GM23338 (cell line): ENCODE results near the gene TREM2. TPM values are rescaled to one million over a fixed set of nuclear protein-coding genes. Genes with fewer than 3 reads are reported as not detected.

Experiments used
- ATAC-seq: fragments of 200-7000 bp; cut with Tn5 transposase; 3 replicates; pipeline ENCODE4 v1.9.1; 2020
- DNase-seq: peaks from one replicate; pipeline ENCODE4 v3.0.0-alpha.2; 2015; ENCODE audit warnings: low spot score
- H2AFZ ChIP-seq: fragments of 200-600 bp; sonication (generic); 2 replicates; pipeline ENCODE4 v1.8.0; 2016; ENCODE audit warnings: antibody characterized with exemption, mild to moderate bottlenecking, moderate library complexity
- H3F3A ChIP-seq: fragments of 200-600 bp; sonication (generic); replicated peaks from 2 replicates; pipeline ENCODE4 v1.8.0; 2017; ENCODE audit warnings: antibody characterized with exemption, mixed run types, low read depth
- H3K27ac ChIP-seq: fragments of 200-600 bp; sonication (generic); 2 replicates; pipeline ENCODE4 v1.6.1; 2016; ENCODE audit warnings: low read depth
- H3K27me3 ChIP-seq: fragments of 200-600 bp; sonication (generic); 2 replicates; pipeline ENCODE4 v1.8.0; 2016; ENCODE audit warnings: mild to moderate bottlenecking, mixed run types, moderate library complexity; ENCODE audit not compliant: insufficient read depth
- H3K36me3 ChIP-seq: fragments of 200-600 bp; sonication (generic); 2 replicates; pipeline ENCODE4 v1.8.0; 2016; ENCODE audit warnings: mild to moderate bottlenecking; ENCODE audit not compliant: insufficient read depth
- H3K4me1 ChIP-seq: fragments of 200-600 bp; sonication (generic); 2 replicates; pipeline ENCODE4 v1.8.0; 2016; ENCODE audit warnings: mild to moderate bottlenecking, moderate library complexity; ENCODE audit not compliant: insufficient read depth
- H3K4me2 ChIP-seq: fragments of 200-600 bp; sonication (generic); 2 replicates; pipeline ENCODE4 v1.7.1; 2017; ENCODE audit warnings: mixed run types
- H3K4me3 ChIP-seq: fragments of 200-600 bp; sonication (generic); 2 replicates; pipeline ENCODE4 v1.6.1; 2016; ENCODE audit warnings: mixed run types
- H3K79me2 ChIP-seq: fragments of 200-600 bp; sonication (generic); replicated peaks from 2 replicates; pipeline ENCODE4 v1.8.0; 2017; ENCODE audit warnings: mild to moderate bottlenecking; ENCODE audit not compliant: insufficient read depth
- H3K9me2 ChIP-seq: fragments of 200-600 bp; sonication (generic); 2 replicates; pipeline ENCODE4 v1.8.0; 2017; ENCODE audit not compliant: insufficient read depth
- H4K20me1 ChIP-seq: fragments of 200-600 bp; sonication (generic); replicated peaks from 2 replicates; pipeline ENCODE4 v1.8.0; 2017; ENCODE audit warnings: mild to moderate bottlenecking; ENCODE audit not compliant: insufficient read depth
- H3K27ac Mint-ChIP-seq: 2 replicates; pipeline ENCODE4 v1.8.0; 2020; ENCODE audit warnings: inconsistent platforms, mild to moderate bottlenecking, moderate library complexity, mixed read lengths
- H3K27me3 Mint-ChIP-seq: 3 replicates; pipeline ENCODE4 v1.8.0; 2022; ENCODE audit warnings: low read depth, mild to moderate bottlenecking, moderate library complexity, mixed read lengths, inconsistent platforms; ENCODE audit not compliant: insufficient read depth, poor library complexity
- H3K36me3 Mint-ChIP-seq: 3 replicates; pipeline ENCODE4 v1.8.0; 2021; ENCODE audit warnings: low read depth, mild to moderate bottlenecking, inconsistent platforms, moderate library complexity, mixed read lengths
- H3K4me1 Mint-ChIP-seq: 3 replicates; pipeline ENCODE4 v1.8.0; 2020; ENCODE audit warnings: mild to moderate bottlenecking, inconsistent platforms, mixed read lengths
- H3K4me3 Mint-ChIP-seq: 3 replicates; pipeline ENCODE4 v1.8.0; 2021; ENCODE audit warnings: moderate library complexity, mild to moderate bottlenecking, inconsistent platforms, mixed read lengths
- H3K9me3 Mint-ChIP-seq: 3 replicates; pipeline ENCODE4 v1.8.0; 2020; ENCODE audit warnings: moderate library complexity, mild to moderate bottlenecking, inconsistent platforms, mixed read lengths
- EZH2 ChIP-seq: fragments of 200-600 bp; sonication (generic); IDR thresholded peaks from one replicate; pipeline ENCODE4 v1.8.0; 2017; ENCODE audit warnings: antibody characterized with exemption, mild to moderate bottlenecking, low read depth; ENCODE audit not compliant: unreplicated experiment
- POLR2AphosphoS5 ChIP-seq: IDR thresholded peaks from 2 replicates; pipeline ENCODE4 v1.6.1; 2016; ENCODE audit warnings: antibody characterized with exemption, low read depth
- polyA plus RNA-seq: library from polyadenylated mRNA; unstranded; fragments of >200 nt; fragmentation: Nextera tagmentation; extraction: Ambion mirVana; gene quantifications from 2 replicates; pipeline ENCODE4 v1.2.1, GENCODE V29; 2016
- total RNA-seq: library from RNA; depleted of rRNA; stranded (reverse); fragments of >200 nt; shearing (Covaris generic); gene quantifications from 2 replicates; pipeline ENCODE4 v1.2.3, GENCODE V29; 2014
- TF ChIP-seq, protein P1 (sequence below): IDR thresholded peaks from one replicate; pipeline ENCODE4 v1.6.1; 2018; ENCODE audit warnings: antibody characterized with exemption; ENCODE audit not compliant: unreplicated experiment
- TF ChIP-seq, protein P2 (sequence below): fragments of 250-450 bp; sonication (Bioruptor Pico); IDR thresholded peaks from 2 replicates; pipeline ENCODE4 v1.5.0; 2020; ENCODE audit warnings: mild to moderate bottlenecking, moderate library complexity

Gene TREM2
- total and polyA plus RNA-seq, 2 experiments from 2014 or later, result not detected

DNA sequence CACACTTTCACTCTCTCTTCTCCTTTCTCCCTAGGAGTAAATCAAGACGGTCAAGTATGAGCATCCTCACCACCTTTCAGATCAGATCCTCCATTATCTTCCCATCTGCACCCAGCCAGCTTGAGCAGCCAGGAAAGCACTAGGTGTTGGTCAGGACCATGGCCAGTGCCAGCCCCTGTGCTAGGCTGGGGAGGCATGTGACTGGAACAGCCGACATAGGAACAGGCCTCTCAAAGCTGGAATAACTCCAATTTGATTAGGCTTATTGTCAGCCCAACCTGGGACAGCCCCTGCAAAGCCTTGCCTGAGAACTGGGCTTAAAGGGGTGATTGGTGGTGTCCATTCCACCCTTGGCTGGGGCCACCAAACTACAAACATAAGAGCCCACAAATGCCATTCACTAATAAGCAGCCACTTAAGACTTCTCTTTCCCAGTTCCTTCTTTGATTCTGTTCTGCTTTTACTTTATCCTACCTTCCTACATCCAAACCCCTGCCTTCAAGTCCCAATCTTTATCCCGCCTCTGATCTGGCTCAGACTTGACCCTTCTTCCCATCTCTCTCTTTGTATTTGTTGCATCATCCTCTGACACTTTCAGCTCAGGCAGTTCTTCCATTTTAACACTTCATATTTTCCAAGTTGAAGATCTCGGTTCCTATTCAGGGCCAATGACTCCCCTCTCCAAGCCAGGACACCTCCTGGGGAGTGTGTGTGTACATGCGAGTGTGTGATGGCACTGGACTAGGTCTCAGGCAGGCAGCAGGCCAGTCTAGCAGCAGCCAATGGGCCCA, 4.5 kb upstream of the TREM2 start:
- no peaks in the 10 kb centered on the region for H3F3A ChIP-seq
- H3K27ac ChIP-seq, result no peak overlapping the region
- H4K20me1 ChIP-seq, result no peaks in the 10 kb centered on the region
- no peak overlapping the region for H3K4me3 ChIP-seq
- peak overlapping the region; percentile 18; the same call in 1 of the 2 replicates for H2AFZ ChIP-seq
- no peak overlapping the region for H3K4me2 ChIP-seq
- no peaks in the 10 kb centered on the region; the same call in 2 of the 3 replicates for H3K9me3 Mint-ChIP-seq
- peaks cover 15% of the 10 kb centered on the region for H3K4me1 Mint-ChIP-seq
- no peak overlapping the region for H3K27ac Mint-ChIP-seq
- ATAC-seq, result peak; percentile 75
- peaks cover 9% of the 10 kb centered on the region for H3K27me3 Mint-ChIP-seq
- TF ChIP-seq, protein P1, sequence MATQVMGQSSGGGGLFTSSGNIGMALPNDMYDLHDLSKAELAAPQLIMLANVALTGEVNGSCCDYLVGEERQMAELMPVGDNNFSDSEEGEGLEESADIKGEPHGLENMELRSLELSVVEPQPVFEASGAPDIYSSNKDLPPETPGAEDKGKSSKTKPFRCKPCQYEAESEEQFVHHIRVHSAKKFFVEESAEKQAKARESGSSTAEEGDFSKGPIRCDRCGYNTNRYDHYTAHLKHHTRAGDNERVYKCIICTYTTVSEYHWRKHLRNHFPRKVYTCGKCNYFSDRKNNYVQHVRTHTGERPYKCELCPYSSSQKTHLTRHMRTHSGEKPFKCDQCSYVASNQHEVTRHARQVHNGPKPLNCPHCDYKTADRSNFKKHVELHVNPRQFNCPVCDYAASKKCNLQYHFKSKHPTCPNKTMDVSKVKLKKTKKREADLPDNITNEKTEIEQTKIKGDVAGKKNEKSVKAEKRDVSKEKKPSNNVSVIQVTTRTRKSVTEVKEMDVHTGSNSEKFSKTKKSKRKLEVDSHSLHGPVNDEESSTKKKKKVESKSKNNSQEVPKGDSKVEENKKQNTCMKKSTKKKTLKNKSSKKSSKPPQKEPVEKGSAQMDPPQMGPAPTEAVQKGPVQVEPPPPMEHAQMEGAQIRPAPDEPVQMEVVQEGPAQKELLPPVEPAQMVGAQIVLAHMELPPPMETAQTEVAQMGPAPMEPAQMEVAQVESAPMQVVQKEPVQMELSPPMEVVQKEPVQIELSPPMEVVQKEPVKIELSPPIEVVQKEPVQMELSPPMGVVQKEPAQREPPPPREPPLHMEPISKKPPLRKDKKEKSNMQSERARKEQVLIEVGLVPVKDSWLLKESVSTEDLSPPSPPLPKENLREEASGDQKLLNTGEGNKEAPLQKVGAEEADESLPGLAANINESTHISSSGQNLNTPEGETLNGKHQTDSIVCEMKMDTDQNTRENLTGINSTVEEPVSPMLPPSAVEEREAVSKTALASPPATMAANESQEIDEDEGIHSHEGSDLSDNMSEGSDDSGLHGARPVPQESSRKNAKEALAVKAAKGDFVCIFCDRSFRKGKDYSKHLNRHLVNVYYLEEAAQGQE, result peak; percentile 87
- TF ChIP-seq, protein P2, sequence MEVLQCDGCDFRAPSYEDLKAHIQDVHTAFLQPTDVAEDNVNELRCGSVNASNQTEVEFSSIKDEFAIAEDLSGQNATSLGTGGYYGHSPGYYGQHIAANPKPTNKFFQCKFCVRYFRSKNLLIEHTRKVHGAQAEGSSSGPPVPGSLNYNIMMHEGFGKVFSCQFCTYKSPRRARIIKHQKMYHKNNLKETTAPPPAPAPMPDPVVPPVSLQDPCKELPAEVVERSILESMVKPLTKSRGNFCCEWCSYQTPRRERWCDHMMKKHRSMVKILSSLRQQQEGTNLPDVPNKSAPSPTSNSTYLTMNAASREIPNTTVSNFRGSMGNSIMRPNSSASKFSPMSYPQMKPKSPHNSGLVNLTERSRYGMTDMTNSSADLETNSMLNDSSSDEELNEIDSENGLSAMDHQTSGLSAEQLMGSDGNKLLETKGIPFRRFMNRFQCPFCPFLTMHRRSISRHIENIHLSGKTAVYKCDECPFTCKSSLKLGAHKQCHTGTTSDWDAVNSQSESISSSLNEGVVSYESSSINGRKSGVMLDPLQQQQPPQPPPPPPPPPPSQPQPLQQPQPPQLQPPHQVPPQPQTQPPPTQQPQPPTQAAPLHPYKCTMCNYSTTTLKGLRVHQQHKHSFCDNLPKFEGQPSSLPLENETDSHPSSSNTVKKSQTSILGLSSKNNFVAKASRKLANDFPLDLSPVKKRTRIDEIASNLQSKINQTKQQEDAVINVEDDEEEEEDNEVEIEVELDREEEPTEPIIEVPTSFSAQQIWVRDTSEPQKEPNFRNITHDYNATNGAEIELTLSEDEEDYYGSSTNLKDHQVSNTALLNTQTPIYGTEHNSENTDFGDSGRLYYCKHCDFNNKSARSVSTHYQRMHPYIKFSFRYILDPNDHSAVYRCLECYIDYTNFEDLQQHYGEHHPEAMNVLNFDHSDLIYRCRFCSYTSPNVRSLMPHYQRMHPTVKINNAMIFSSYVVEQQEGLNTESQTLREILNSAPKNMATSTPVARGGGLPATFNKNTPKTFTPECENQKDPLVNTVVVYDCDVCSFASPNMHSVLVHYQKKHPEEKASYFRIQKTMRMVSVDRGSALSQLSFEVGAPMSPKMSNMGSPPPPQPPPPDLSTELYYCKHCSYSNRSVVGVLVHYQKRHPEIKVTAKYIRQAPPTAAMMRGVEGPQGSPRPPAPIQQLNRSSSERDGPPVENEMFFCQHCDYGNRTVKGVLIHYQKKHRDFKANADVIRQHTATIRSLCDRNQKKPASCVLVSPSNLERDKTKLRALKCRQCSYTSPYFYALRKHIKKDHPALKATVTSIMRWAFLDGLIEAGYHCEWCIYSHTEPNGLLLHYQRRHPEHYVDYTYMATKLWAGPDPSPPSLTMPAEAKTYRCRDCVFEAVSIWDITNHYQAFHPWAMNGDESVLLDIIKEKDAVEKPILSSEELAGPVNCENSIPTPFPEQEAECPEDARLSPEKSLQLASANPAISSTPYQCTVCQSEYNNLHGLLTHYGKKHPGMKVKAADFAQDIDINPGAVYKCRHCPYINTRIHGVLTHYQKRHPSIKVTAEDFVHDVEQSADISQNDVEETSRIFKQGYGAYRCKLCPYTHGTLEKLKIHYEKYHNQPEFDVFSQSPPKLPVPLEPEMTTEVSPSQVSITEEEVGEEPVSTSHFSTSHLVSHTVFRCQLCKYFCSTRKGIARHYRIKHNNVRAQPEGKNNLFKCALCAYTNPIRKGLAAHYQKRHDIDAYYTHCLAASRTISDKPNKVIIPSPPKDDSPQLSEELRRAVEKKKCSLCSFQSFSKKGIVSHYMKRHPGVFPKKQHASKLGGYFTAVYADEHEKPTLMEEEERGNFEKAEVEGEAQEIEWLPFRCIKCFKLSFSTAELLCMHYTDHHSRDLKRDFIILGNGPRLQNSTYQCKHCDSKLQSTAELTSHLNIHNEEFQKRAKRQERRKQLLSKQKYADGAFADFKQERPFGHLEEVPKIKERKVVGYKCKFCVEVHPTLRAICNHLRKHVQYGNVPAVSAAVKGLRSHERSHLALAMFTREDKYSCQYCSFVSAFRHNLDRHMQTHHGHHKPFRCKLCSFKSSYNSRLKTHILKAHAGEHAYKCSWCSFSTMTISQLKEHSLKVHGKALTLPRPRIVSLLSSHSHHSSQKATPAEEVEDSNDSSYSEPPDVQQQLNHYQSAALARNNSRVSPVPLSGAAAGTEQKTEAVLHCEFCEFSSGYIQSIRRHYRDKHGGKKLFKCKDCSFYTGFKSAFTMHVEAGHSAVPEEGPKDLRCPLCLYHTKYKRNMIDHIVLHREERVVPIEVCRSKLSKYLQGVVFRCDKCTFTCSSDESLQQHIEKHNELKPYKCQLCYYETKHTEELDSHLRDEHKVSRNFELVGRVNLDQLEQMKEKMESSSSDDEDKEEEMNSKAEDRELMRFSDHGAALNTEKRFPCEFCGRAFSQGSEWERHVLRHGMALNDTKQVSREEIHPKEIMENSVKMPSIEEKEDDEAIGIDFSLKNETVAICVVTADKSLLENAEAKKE (CRISPR knock-in tag), result no peak
- TF ChIP-seq POLR2AphosphoS5 (no peak), EZH2 (no peak)
- no peak overlapping the region for H3K4me3 Mint-ChIP-seq
- no peaks in the 10 kb centered on the region for H3K27me3 ChIP-seq
- no peaks in the 10 kb centered on the region for H3K36me3 ChIP-seq
- H3K9me2 ChIP-seq, result peaks cover 12% of the 10 kb centered on the region; the same call in 1 of the 2 replicates
- H3K36me3 Mint-ChIP-seq, result no peaks in the 10 kb centered on the region
- no peaks in the 10 kb centered on the region for H3K79me2 ChIP-seq
- peaks cover 11% of the 10 kb centered on the region for H3K4me1 ChIP-seq
- DNase-seq, result peak; percentile 69
